Stimulated activated CD4-positive, alpha-beta T cell treated with anti-CD3 and anti-CD28 coated beads, Interleukin-4, amount 100 ng/mL, for 48 hours (primary cell): Measurements from ENCODE around the gene BZW2.

Experiments used
- DNase-seq, 2 donors: peaks; one replicate each; pipeline ENCODE4 v3.0.0-alpha.2; 2020; ENCODE audit warnings: low read depth in 2 of 2

Gene BZW2

GRCh38 chr7:16718111-16718656 is 72.2 kb downstream of the BZW2 start:
- DNase-seq: no peak

- DNase-seq: no peak
Observed at GRCh38 chr7:16719699-16720098, 73.7 kb downstream of the BZW2 start.

- no peak for DNase-seq
Observed at GRCh38 chr7:16721541-16721940, 75.6 kb downstream of the BZW2 start.

GRCh38 chr7:16724344-16724743 is 78.4 kb downstream of the BZW2 start:
- DNase-seq: no peak

- no peak for DNase-seq
Observed at GRCh38 chr7:16726189-16726588, 80.2 kb downstream of the BZW2 start.

- DNase-seq: no peak
Observed at GRCh38 chr7:16727736-16728135, 81.8 kb downstream of the BZW2 start.

GRCh38 chr7:16728811-16729210 is 82.8 kb downstream of the BZW2 start:
- no peak for DNase-seq

- DNase-seq: no peak
Observed at GRCh38 chr7:16729541-16729940, 83.6 kb downstream of the BZW2 start.

GRCh38 chr7:16730937-16731336 is 85.0 kb downstream of the BZW2 start:
- DNase-seq: no peak

- DNase-seq: no peak
Observed at GRCh38 chr7:16732828-16733227, 86.8 kb downstream of the BZW2 start.

GRCh38 chr7:16734148-16734726 is 88.3 kb downstream of the BZW2 start:
- no peak for DNase-seq

- DNase-seq: no peak
Observed at GRCh38 chr7:16735020-16735419, 89.0 kb downstream of the BZW2 start.

- no peak for DNase-seq
Observed at GRCh38 chr7:16738011-16738688, 92.2 kb downstream of the BZW2 start.

- no peak for DNase-seq
Observed at GRCh38 chr7:16739863-16740622, 94.1 kb downstream of the BZW2 start.

GRCh38 chr7:16740623-16740953 is 94.6 kb downstream of the BZW2 start:
- DNase-seq: no peak

- no peak for DNase-seq
Observed at GRCh38 chr7:16740996-16741395, 95.0 kb downstream of the BZW2 start.

GRCh38 chr7:16741676-16742075 is 95.7 kb downstream of the BZW2 start:
- DNase-seq: no peak

- no peak for DNase-seq
Observed at GRCh38 chr7:16742547-16742946, 96.6 kb downstream of the BZW2 start.

GRCh38 chr7:16743236-16743635 is 97.3 kb downstream of the BZW2 start:
- no peak for DNase-seq

- no peak for DNase-seq
Observed at GRCh38 chr7:16744518-16745250, 98.7 kb downstream of the BZW2 start.

- no peak for DNase-seq
Observed at GRCh38 chr7:16745645-16746044, 99.7 kb downstream of the BZW2 start.

GRCh38 chr7:16747102-16747501 is 101.1 kb downstream of the BZW2 start:
- no peak for DNase-seq
